ENCODE results near the gene EXT2. TPM values are rescaled to one million over a fixed set of nuclear protein-coding genes. Genes with fewer than 3 reads are reported as not detected.

Gene EXT2
- total and polyA plus RNA-seq, 10 of the 15 experiments (the other 5 are each of a cell fraction or from before 2014, with no cell fraction given): 3.8 to 31.4 (median 17.9) TPM

GRCh38 chr11:44176546-44177213, 81.2 kb downstream of the EXT2 start:
- RAD21 ChIA-PET (ENCODE audit: unreplicated experiment): no interaction called here
- no peak for FAIRE-seq

DNA sequence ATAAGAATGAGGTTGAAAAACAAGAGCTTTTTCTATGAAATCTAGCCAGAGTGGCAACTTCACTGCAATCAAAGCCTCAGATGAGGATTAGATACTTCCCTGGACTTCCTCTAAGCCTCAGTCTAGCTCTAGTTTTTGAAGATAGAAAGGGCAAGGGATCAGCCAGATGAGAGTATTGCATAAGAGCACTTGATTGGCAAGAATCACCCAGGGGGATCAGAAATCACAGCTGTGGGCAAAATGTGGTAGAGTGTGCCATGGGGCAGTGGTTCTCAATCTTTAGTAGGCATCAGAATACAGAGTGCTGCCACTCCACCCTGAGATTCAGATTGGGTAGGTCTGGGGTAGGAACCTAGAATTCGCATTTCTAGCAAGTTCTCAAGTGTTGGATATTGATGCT, 82.4 kb downstream of the EXT2 start:
- DNase-seq (ENCODE audit: low read depth, low spot score): no peak
- Histone ChIP-seq H3K36me3 (ENCODE audit: control insufficient read depth in 2 of 2, insufficient read depth in 2 of 2, low read length in 1 of 2) (no peaks in the 10 kb centered on the region; a peak in 1 of 4 replicates), H3K9ac (ENCODE audit: control insufficient read depth, insufficient read depth, low read length) (no peak overlapping the region), H3K9me3 (replicated peaks; ENCODE audit: control insufficient read depth, insufficient read depth, low read length) (no peaks in the 10 kb centered on the region), H2AFZ (ENCODE audit: control insufficient read depth, low read depth, low read length) (no peak overlapping the region), H3K27ac (ENCODE audit: control insufficient read depth, insufficient read depth) (no peak overlapping the region), H3K79me2 (ENCODE audit: control insufficient read depth, insufficient read depth, low read length) (no peaks in the 10 kb centered on the region), H3K4me1 (ENCODE audit: control insufficient read depth, insufficient read depth, low read length) (no peaks in the 10 kb centered on the region), H3K27me3 (replicated peaks in 1 of 2; ENCODE audit: control insufficient read depth in 2 of 2, insufficient read depth in 2 of 2, low read length in 1 of 2) (no peaks in the 10 kb centered on the region), H3K4me2 (ENCODE audit: control insufficient read depth, insufficient read depth) (no peak overlapping the region), H4K20me1 (ENCODE audit: control insufficient read depth, insufficient read depth) (no peaks in the 10 kb centered on the region), H3K4me3 (no peak overlapping the region)
- ATAC-seq: no peak
- intact Hi-C loops (cut with micrococcal nuclease; ENCODE audit: unreplicated experiment) (no loop called here), in situ Hi-C loops (cut with MboI) (no loop called here)
- SMC1A ChIA-PET (ENCODE audit: uncharacterized antibody, unreplicated experiment): interaction anchor here (1.0 to 1.4 kb wide), 3 partner anchors 11 to 59 kb away, joined by 3 read pairs; no protein-coding TSS in a partner anchor
- WGBS (ENCODE audit: insufficient coverage, insufficient replicate concordance, low lambda C conversion rate, missing lambda C conversion rate): 95% methylated on average over 1 of the region's 1 CpG
- RAD21 ChIA-PET (ENCODE audit: unreplicated experiment): no interaction called here
- CTCF ChIA-PET: interaction anchor here (0.9 to 1.7 kb wide), 6 partner anchors 10 to 84 kb away, joined by 3 to 6 read pairs (median 4); no protein-coding TSS in a partner anchor
- FAIRE-seq: no peak
- POLR2A ChIA-PET: no interaction called here
- BruUV-seq (replicated peaks): no TSS peak
- TF ChIP-seq KAT2A (conservative IDR thresholded peaks at IDR 0.05; ENCODE audit: control insufficient read depth, low read depth, low read length) (no peak), POLR2A (IDR thresholded peaks at IDR 0.05; ENCODE audit: low read depth, low read length) (no peak), ZBED1 (IDR thresholded peaks at IDR 0.05; ENCODE audit: borderline replicate concordance) (no peak), SREBF1 (IDR thresholded peaks at IDR 0.05; ENCODE audit: low read length) (no peak), NR2C1 (IDR thresholded peaks at IDR 0.05) (no peak)
- TF ChIP-seq, protein P1, sequence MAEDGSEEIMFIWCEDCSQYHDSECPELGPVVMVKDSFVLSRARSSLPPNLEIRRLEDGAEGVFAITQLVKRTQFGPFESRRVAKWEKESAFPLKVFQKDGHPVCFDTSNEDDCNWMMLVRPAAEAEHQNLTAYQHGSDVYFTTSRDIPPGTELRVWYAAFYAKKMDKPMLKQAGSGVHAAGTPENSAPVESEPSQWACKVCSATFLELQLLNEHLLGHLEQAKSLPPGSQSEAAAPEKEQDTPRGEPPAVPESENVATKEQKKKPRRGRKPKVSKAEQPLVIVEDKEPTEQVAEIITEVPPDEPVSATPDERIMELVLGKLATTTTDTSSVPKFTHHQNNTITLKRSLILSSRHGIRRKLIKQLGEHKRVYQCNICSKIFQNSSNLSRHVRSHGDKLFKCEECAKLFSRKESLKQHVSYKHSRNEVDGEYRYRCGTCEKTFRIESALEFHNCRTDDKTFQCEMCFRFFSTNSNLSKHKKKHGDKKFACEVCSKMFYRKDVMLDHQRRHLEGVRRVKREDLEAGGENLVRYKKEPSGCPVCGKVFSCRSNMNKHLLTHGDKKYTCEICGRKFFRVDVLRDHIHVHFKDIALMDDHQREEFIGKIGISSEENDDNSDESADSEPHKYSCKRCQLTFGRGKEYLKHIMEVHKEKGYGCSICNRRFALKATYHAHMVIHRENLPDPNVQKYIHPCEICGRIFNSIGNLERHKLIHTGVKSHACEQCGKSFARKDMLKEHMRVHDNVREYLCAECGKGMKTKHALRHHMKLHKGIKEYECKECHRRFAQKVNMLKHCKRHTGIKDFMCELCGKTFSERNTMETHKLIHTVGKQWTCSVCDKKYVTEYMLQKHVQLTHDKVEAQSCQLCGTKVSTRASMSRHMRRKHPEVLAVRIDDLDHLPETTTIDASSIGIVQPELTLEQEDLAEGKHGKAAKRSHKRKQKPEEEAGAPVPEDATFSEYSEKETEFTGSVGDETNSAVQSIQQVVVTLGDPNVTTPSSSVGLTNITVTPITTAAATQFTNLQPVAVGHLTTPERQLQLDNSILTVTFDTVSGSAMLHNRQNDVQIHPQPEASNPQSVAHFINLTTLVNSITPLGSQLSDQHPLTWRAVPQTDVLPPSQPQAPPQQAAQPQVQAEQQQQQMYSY (CRISPR knock-in tag; IDR thresholded peaks at IDR 0.05): no peak
- TF ChIP-seq, protein P2, sequence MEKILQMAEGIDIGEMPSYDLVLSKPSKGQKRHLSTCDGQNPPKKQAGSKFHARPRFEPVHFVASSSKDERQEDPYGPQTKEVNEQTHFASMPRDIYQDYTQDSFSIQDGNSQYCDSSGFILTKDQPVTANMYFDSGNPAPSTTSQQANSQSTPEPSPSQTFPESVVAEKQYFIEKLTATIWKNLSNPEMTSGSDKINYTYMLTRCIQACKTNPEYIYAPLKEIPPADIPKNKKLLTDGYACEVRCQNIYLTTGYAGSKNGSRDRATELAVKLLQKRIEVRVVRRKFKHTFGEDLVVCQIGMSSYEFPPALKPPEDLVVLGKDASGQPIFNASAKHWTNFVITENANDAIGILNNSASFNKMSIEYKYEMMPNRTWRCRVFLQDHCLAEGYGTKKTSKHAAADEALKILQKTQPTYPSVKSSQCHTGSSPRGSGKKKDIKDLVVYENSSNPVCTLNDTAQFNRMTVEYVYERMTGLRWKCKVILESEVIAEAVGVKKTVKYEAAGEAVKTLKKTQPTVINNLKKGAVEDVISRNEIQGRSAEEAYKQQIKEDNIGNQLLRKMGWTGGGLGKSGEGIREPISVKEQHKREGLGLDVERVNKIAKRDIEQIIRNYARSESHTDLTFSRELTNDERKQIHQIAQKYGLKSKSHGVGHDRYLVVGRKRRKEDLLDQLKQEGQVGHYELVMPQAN (conservative IDR thresholded peaks at IDR 0.05): no peak

More at GRCh38 chr11:44176546-44177213, 81.2 kb downstream of the EXT2 start:
- in situ Hi-C loops (cut with MboI) (no loop called here), intact Hi-C loops (cut with micrococcal nuclease; ENCODE audit: unreplicated experiment) (no loop called here)
- ATAC-seq (no peak), DNase-seq (ENCODE audit: low read depth, low spot score) (no peak)
- H3K4me2 ChIP-seq (ENCODE audit: control insufficient read depth, insufficient read depth): no peak overlapping the region
- no peak overlapping the region for H3K27ac ChIP-seq (ENCODE audit: control insufficient read depth, insufficient read depth)
- TF ChIP-seq JUNB (IDR thresholded peaks at IDR 0.05) (no peak), SIN3A (IDR thresholded peaks at IDR 0.05; ENCODE audit: low read depth, low read length) (no peak), NFIC (IDR thresholded peaks at IDR 0.05; ENCODE audit: low read depth, low read length) (no peak), EGR1 (IDR thresholded peaks at IDR 0.05; ENCODE audit: borderline replicate concordance in 1 of 2, low read depth in 2 of 2, low read length in 2 of 2) (no peak), BHLHE40 (IDR thresholded peaks at IDR 0.05; ENCODE audit: borderline replicate concordance in 1 of 2, low read depth in 2 of 2, low read length in 1 of 2) (no peak), ESRRA (IDR thresholded peaks at IDR 0.05; ENCODE audit: low read length) (no peak), TCF7 (IDR thresholded peaks at IDR 0.05; ENCODE audit: borderline replicate concordance) (no peak), CHD2 (IDR thresholded peaks at IDR 0.05; ENCODE audit: borderline replicate concordance, low read depth, low read length) (no peak), STAT1 (conservative IDR thresholded peaks at IDR 0.05) (no peak), NR2C2 (IDR thresholded peaks at IDR 0.05; ENCODE audit: borderline replicate concordance, control insufficient read depth, insufficient read length, low read depth) (no peak), BRCA1 (IDR thresholded peaks at IDR 0.05; ENCODE audit: low read depth, low read length) (no peak)
- WGBS (ENCODE audit: insufficient coverage, insufficient replicate concordance, low lambda C conversion rate, missing lambda C conversion rate): 89% methylated on average over 3 of the region's 5 CpGs
- ChIA-PET SMC1A (ENCODE audit: uncharacterized antibody, unreplicated experiment) (interaction anchor here (1.0 to 1.5 kb wide), 3 partner anchors 11 to 60 kb away, joined by 3 read pairs; no protein-coding TSS in a partner anchor), POLR2A (interaction anchor here (0.6 kb wide), 1 partner anchor 497 kb away, joined by 3 read pairs; no protein-coding TSS in a partner anchor), CTCF (interaction anchor here (0.9 to 1.5 kb wide), 4 partner anchors 11 to 82 kb away, joined by 3 to 6 read pairs (median 4); no protein-coding TSS in a partner anchor)
- H3K4me1 ChIP-seq (ENCODE audit: control insufficient read depth, insufficient read depth, low read length): no peaks in the 10 kb centered on the region
- BruUV-seq (replicated peaks): no TSS peak
- no peaks in the 10 kb centered on the region for H3K27me3 ChIP-seq (replicated peaks in 1 of 2; ENCODE audit: control insufficient read depth in 2 of 2, insufficient read depth in 2 of 2, low read length in 1 of 2)
- H2AFZ ChIP-seq (ENCODE audit: control insufficient read depth, low read depth, low read length): no peak overlapping the region
- no peaks in the 10 kb centered on the region for H3K9me3 ChIP-seq (replicated peaks; ENCODE audit: control insufficient read depth, insufficient read depth, low read length)
- H3K9ac ChIP-seq (ENCODE audit: control insufficient read depth, insufficient read depth, low read length): no peak overlapping the region
- no peaks in the 10 kb centered on the region; a peak in 1 of 4 replicates for H3K36me3 ChIP-seq (ENCODE audit: control insufficient read depth in 2 of 2, insufficient read depth in 2 of 2, low read length in 1 of 2)
- no peak overlapping the region for H3K4me3 ChIP-seq
- no peaks in the 10 kb centered on the region for H4K20me1 ChIP-seq (ENCODE audit: control insufficient read depth, insufficient read depth)
- no peaks in the 10 kb centered on the region for H3K79me2 ChIP-seq (ENCODE audit: control insufficient read depth, insufficient read depth, low read length)

Measured in GM12878 (cell line).